ENCODE results near the gene NOL11.
A peak's percentile ranks its signal among the peaks of the same experiment; 100 is the strongest.

The NOL11 gene

DNA sequence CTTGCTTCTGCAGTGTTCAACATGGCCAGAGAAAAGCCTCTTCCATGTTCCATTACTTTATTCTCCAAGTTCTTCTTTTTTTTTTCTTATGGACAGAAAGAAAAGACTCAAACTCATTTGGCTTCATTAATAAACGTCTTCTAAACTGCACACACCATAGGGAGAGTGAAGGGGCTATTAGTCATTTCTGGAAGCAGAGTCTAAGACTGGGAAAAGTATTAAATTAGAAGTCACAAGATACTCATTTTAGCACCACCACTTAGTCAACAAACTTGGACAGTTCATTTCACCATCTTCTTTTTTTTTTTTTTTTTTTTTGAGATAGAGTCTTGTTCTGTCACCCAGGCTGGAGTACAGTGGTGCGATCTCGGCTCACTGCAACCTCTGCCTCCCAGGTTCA, 52.8 kb downstream of the NOL11 start:
- H3K9me3 ChIP-seq: no peaks in the 10 kb centered on the region
- H3K36me3 ChIP-seq: peaks cover 4% of the 10 kb centered on the region; the same call in 1 of the 2 replicates
- no peak overlapping the region for H3K4me3 ChIP-seq (ENCODE audit: low read depth, low read length)
- no peaks in the 10 kb centered on the region for H3K4me1 ChIP-seq
- H3K27me3 ChIP-seq: no peaks in the 10 kb centered on the region
- TF ChIP-seq CTCF (IDR thresholded peaks at IDR 0.05; ENCODE audit: low read depth, low read length): no peak
- DNase-seq: no peak

DNA sequence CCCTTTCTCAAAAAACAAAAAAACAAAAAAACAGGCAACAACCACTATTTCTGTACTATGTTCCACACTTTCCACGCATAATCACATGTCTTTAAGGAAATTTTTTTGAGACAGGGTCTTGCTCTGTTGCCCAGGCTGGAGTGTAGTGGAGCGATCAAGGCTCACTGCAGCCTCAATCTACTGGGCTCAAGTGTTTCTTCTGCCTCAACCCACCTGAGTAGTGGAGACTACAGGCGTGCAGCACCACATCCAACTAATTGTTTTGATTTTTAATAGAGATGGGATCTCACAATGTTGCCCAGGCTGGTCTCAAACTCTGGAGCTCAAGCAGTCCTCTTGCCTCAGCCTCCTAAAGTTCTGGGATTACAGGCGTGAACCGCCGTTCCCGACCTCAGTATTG, 54.9 kb downstream of the NOL11 start:
- no peak for DNase-seq
- H3K36me3 ChIP-seq: no peaks in the 10 kb centered on the region
- no peaks in the 10 kb centered on the region for H3K9me3 ChIP-seq
- H3K27me3 ChIP-seq: no peaks in the 10 kb centered on the region
- no peak overlapping the region for H3K4me3 ChIP-seq (ENCODE audit: low read depth, low read length)
- H3K4me1 ChIP-seq: no peaks in the 10 kb centered on the region
- no peak for TF ChIP-seq CTCF (IDR thresholded peaks at IDR 0.05; ENCODE audit: low read depth, low read length)

DNA sequence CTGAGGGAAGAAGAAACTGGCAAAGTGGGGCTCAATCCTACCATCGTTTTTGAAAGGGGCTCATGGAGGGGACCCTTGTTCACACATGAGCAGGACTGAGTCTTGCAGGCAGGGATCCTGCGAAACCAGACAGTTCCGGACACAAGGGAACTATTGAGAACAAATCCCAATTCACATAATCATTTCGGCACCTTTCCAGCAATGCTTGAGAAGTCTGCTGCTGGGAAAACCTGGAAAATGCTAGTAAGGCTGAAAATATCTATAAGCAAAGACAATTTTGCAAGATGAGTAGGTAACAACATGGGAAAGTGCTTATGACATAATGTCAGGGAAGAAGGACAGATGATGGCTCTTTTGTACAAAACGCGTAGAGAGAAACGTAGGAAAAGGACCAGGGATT, 55.5 kb downstream of the NOL11 start:
- no peak overlapping the region for H3K4me3 ChIP-seq (ENCODE audit: low read depth, low read length)
- no peak for TF ChIP-seq CTCF (IDR thresholded peaks at IDR 0.05; ENCODE audit: low read depth, low read length)
- H3K36me3 ChIP-seq: no peaks in the 10 kb centered on the region
- H3K9me3 ChIP-seq: no peaks in the 10 kb centered on the region
- no peaks in the 10 kb centered on the region for H3K27me3 ChIP-seq
- DNase-seq: no peak
- no peaks in the 10 kb centered on the region for H3K4me1 ChIP-seq

DNA sequence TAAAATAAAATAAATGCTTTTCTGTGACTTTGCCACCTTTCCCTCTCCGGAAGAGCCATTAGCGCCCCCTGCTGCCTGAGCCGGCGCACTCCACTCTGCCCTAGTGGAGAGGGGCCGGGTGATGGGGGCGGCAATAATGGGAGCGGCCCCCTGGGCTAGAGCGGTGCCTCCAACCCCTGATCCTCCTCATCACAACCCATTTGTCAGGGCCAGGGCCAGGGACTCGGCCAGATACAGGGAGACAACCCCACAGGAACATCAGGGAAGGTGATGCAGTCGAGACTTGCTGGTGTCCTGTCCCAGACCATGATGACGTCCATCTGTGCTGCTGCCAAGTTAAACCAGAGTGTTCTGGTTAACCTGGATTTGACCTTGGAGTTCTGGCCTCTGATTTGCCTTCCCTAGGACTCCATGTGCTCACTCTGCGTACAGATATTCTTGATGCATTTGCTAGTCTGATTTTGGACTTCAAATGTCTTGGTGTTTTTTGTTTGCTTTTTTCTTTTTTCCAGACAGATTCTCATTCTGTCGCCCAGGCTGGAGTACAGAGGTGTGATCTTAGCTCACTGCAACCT, 61.4 kb downstream of the NOL11 start:
- no peaks in the 10 kb centered on the region for H3K4me1 ChIP-seq
- no peaks in the 10 kb centered on the region for H3K27me3 ChIP-seq
- H3K36me3 ChIP-seq: no peaks in the 10 kb centered on the region
- H3K4me3 ChIP-seq (ENCODE audit: low read depth, low read length): no peak overlapping the region; the same call in 1 of the 2 replicates
- DNase-seq: peak; percentile 53
- peak; percentile 66 for TF ChIP-seq CTCF (IDR thresholded peaks at IDR 0.05; ENCODE audit: low read depth, low read length)
- no peaks in the 10 kb centered on the region for H3K9me3 ChIP-seq

DNA sequence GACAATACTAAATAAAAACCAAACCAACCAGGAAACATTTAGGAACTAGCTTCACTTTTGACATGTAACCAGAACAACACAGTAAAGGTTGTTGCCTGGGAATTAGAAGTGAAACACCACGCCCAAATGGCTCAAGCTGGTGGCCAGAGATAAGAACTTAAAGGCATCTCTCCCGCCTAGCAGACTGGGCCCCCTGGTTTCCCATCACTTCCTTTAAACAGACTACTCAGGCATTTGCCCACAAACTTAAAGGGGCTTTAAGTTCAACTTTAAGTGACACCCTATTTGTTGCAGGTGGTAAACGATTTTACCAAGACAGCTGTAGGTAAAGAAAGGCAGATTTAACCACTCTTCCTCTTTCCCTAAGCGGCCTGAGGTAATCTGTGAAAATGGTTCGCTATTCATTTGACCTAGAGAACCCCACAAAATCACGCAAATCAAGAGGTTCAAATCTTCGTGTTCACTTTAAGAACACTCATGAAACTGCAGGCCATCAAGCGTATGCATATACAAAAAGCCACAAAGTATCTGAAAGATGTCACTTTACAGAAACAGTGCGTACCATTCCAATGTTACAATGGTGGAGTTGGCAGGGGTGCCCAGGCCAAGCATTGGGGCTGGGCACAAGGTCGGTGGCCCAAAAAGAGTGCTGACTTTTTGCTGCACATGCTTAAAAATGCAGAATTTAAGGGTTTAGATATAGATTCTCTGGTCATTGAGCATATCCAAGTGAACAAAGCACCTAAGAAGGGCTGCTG, 66.8 kb downstream of the NOL11 start:
- no peak for TF ChIP-seq CTCF (IDR thresholded peaks at IDR 0.05; ENCODE audit: low read depth, low read length)
- Histone ChIP-seq H3K4me3 (ENCODE audit: low read depth, low read length) (no peak overlapping the region), H3K4me1 (no peaks in the 10 kb centered on the region), H3K36me3 (no peaks in the 10 kb centered on the region), H3K9me3 (no peaks in the 10 kb centered on the region), H3K27me3 (no peaks in the 10 kb centered on the region)
- no peak for DNase-seq

GRCh38 chr17:67785122-67785477, 67.4 kb downstream of the NOL11 start:
- H3K9me3 ChIP-seq: no peaks in the 10 kb centered on the region
- no peak for TF ChIP-seq CTCF (IDR thresholded peaks at IDR 0.05; ENCODE audit: low read depth, low read length)
- H3K4me1 ChIP-seq: no peaks in the 10 kb centered on the region
- no peak overlapping the region for H3K4me3 ChIP-seq (ENCODE audit: low read depth, low read length)
- no peaks in the 10 kb centered on the region for H3K27me3 ChIP-seq
- no peak for DNase-seq
- H3K36me3 ChIP-seq: no peaks in the 10 kb centered on the region

Data from BE2C (cell line).